ENCODE results near the gene TIAM2.
A peak's percentile ranks its signal among the peaks of the same experiment; 100 is the strongest.

TIAM2 gene

GRCh38 chr6:155143029-155143577 is 148.0 kb downstream of the TIAM2 start:
- H3K9me3 ChIP-seq (replicated peaks; ENCODE audit: low read length) = no peaks in the 10 kb centered on the region
- peaks cover 25% of the 10 kb centered on the region for H3K4me1 ChIP-seq (ENCODE audit: control insufficient read depth, insufficient read depth, low read length)
- H3K4me2 ChIP-seq (ENCODE audit: low read length) = peak overlapping the region; percentile 80
- no peaks in the 10 kb centered on the region for H3K27me3 ChIP-seq (ENCODE audit: control insufficient read depth, insufficient read depth, low read length)
- H3K36me3 ChIP-seq (ENCODE audit: insufficient read depth, low read length) = no peaks in the 10 kb centered on the region
- H3K9ac ChIP-seq (ENCODE audit: low read depth, low read length) = peak overlapping the region; percentile 34
- H3K4me3 ChIP-seq (ENCODE audit: low read length) = peak overlapping the region; percentile 52

- Histone ChIP-seq H3K27me3 (ENCODE audit: control insufficient read depth, insufficient read depth, low read length) (no peaks in the 10 kb centered on the region), H3K4me1 (ENCODE audit: control insufficient read depth, insufficient read depth, low read length) (peaks cover 25% of the 10 kb centered on the region), H3K9ac (ENCODE audit: low read depth, low read length) (peak overlapping the region; percentile 34), H3K4me3 (ENCODE audit: low read length) (peak overlapping the region; percentile 52), H3K36me3 (ENCODE audit: insufficient read depth, low read length) (peaks cover 4% of the 10 kb centered on the region), H3K4me2 (ENCODE audit: low read length) (peak overlapping the region; percentile 80), H3K9me3 (replicated peaks; ENCODE audit: low read length) (no peaks in the 10 kb centered on the region)
Measured at GRCh38 chr6:155143578-155144106, 148.5 kb downstream of the TIAM2 start.

GRCh38 chr6:155146205-155146604 is 151.1 kb downstream of the TIAM2 start:
- H3K27me3 ChIP-seq (ENCODE audit: control insufficient read depth, insufficient read depth, low read length) = no peaks in the 10 kb centered on the region
- peaks cover 4% of the 10 kb centered on the region for H3K36me3 ChIP-seq (ENCODE audit: insufficient read depth, low read length)
- no peak overlapping the region for H3K9ac ChIP-seq (ENCODE audit: low read depth, low read length)
- H3K4me2 ChIP-seq (ENCODE audit: low read length) = no peak overlapping the region
- no peak overlapping the region for H3K4me3 ChIP-seq (ENCODE audit: low read length)
- no peaks in the 10 kb centered on the region for H3K9me3 ChIP-seq (replicated peaks; ENCODE audit: low read length)
- peaks cover 25% of the 10 kb centered on the region for H3K4me1 ChIP-seq (ENCODE audit: control insufficient read depth, insufficient read depth, low read length)

GRCh38 chr6:155147958-155148663 is 153.0 kb downstream of the TIAM2 start:
- Histone ChIP-seq H3K9ac (ENCODE audit: low read depth, low read length) (no peak overlapping the region), H3K4me2 (ENCODE audit: low read length) (no peak overlapping the region), H3K4me1 (ENCODE audit: control insufficient read depth, insufficient read depth, low read length) (peaks cover 13% of the 10 kb centered on the region), H3K4me3 (ENCODE audit: low read length) (no peak overlapping the region), H3K36me3 (ENCODE audit: insufficient read depth, low read length) (peaks cover 4% of the 10 kb centered on the region), H3K9me3 (replicated peaks; ENCODE audit: low read length) (no peaks in the 10 kb centered on the region), H3K27me3 (ENCODE audit: control insufficient read depth, insufficient read depth, low read length) (no peaks in the 10 kb centered on the region)

GRCh38 chr6:155150967-155151671 is 156.0 kb downstream of the TIAM2 start:
- no peak overlapping the region for H3K4me3 ChIP-seq (ENCODE audit: low read length)
- no peaks in the 10 kb centered on the region for H3K27me3 ChIP-seq (ENCODE audit: control insufficient read depth, insufficient read depth, low read length)
- peaks cover 22% of the 10 kb centered on the region for H3K4me1 ChIP-seq (ENCODE audit: control insufficient read depth, insufficient read depth, low read length)
- no peaks in the 10 kb centered on the region for H3K9me3 ChIP-seq (replicated peaks; ENCODE audit: low read length)
- H3K4me2 ChIP-seq (ENCODE audit: low read length) = no peak overlapping the region
- peaks cover 4% of the 10 kb centered on the region for H3K36me3 ChIP-seq (ENCODE audit: insufficient read depth, low read length)
- no peak overlapping the region for H3K9ac ChIP-seq (ENCODE audit: low read depth, low read length)

- H3K4me3 ChIP-seq (ENCODE audit: low read length) = no peak overlapping the region
- H3K9ac ChIP-seq (ENCODE audit: low read depth, low read length) = no peak overlapping the region
- H3K9me3 ChIP-seq (replicated peaks; ENCODE audit: low read length) = no peaks in the 10 kb centered on the region
- H3K4me2 ChIP-seq (ENCODE audit: low read length) = no peak overlapping the region
- H3K36me3 ChIP-seq (ENCODE audit: insufficient read depth, low read length) = peaks cover 4% of the 10 kb centered on the region
- peaks cover 31% of the 10 kb centered on the region for H3K4me1 ChIP-seq (ENCODE audit: control insufficient read depth, insufficient read depth, low read length)
- no peaks in the 10 kb centered on the region for H3K27me3 ChIP-seq (ENCODE audit: control insufficient read depth, insufficient read depth, low read length)
Measured at GRCh38 chr6:155152211-155153076, 157.3 kb downstream of the TIAM2 start.

GRCh38 chr6:155154158-155154830 is 159.2 kb downstream of the TIAM2 start:
- Histone ChIP-seq H3K4me1 (ENCODE audit: control insufficient read depth, insufficient read depth, low read length) (peaks cover 36% of the 10 kb centered on the region), H3K4me3 (ENCODE audit: low read length) (peak overlapping the region; percentile 35), H3K27me3 (ENCODE audit: control insufficient read depth, insufficient read depth, low read length) (no peaks in the 10 kb centered on the region), H3K4me2 (ENCODE audit: low read length) (peak overlapping the region; percentile 71), H3K9ac (ENCODE audit: low read depth, low read length) (peak overlapping the region; percentile 64), H3K9me3 (replicated peaks; ENCODE audit: low read length) (no peaks in the 10 kb centered on the region), H3K36me3 (ENCODE audit: insufficient read depth, low read length) (no peaks in the 10 kb centered on the region)

- no peaks in the 10 kb centered on the region for H3K9me3 ChIP-seq (replicated peaks; ENCODE audit: low read length)
- H3K27me3 ChIP-seq (ENCODE audit: control insufficient read depth, insufficient read depth, low read length) = no peaks in the 10 kb centered on the region
- H3K4me3 ChIP-seq (ENCODE audit: low read length) = no peak overlapping the region
- no peak overlapping the region for H3K4me2 ChIP-seq (ENCODE audit: low read length)
- H3K4me1 ChIP-seq (ENCODE audit: control insufficient read depth, insufficient read depth, low read length) = peaks cover 34% of the 10 kb centered on the region
- H3K36me3 ChIP-seq (ENCODE audit: insufficient read depth, low read length) = no peaks in the 10 kb centered on the region
- no peak overlapping the region for H3K9ac ChIP-seq (ENCODE audit: low read depth, low read length)
Measured at GRCh38 chr6:155155787-155156447, 160.8 kb downstream of the TIAM2 start.

- Histone ChIP-seq H3K4me2 (ENCODE audit: low read length) (no peak overlapping the region), H3K9ac (ENCODE audit: low read depth, low read length) (no peak overlapping the region), H3K4me3 (ENCODE audit: low read length) (no peak overlapping the region), H3K27me3 (ENCODE audit: control insufficient read depth, insufficient read depth, low read length) (no peaks in the 10 kb centered on the region), H3K9me3 (replicated peaks; ENCODE audit: low read length) (no peaks in the 10 kb centered on the region), H3K36me3 (ENCODE audit: insufficient read depth, low read length) (no peaks in the 10 kb centered on the region), H3K4me1 (ENCODE audit: control insufficient read depth, insufficient read depth, low read length) (peaks cover 34% of the 10 kb centered on the region)
Measured at GRCh38 chr6:155157101-155157500, 162.0 kb downstream of the TIAM2 start.

- no peaks in the 10 kb centered on the region for H3K27me3 ChIP-seq (ENCODE audit: control insufficient read depth, insufficient read depth, low read length)
- no peaks in the 10 kb centered on the region for H3K9me3 ChIP-seq (replicated peaks; ENCODE audit: low read length)
- no peaks in the 10 kb centered on the region for H3K36me3 ChIP-seq (ENCODE audit: insufficient read depth, low read length)
- no peak overlapping the region for H3K4me3 ChIP-seq (ENCODE audit: low read length)
- peaks cover 34% of the 10 kb centered on the region for H3K4me1 ChIP-seq (ENCODE audit: control insufficient read depth, insufficient read depth, low read length)
- H3K9ac ChIP-seq (ENCODE audit: low read depth, low read length) = peak overlapping the region; percentile 57
- peak overlapping the region; percentile 38 for H3K4me2 ChIP-seq (ENCODE audit: low read length)
Measured at GRCh38 chr6:155158030-155158843, 163.1 kb downstream of the TIAM2 start.
